H1 (cell line): ENCODE results near the gene TARS3. TPM values are rescaled to one million over a fixed set of nuclear protein-coding genes. Genes with fewer than 3 reads are reported as not detected.

ENCODE experiments used
- CTCF ChIA-PET: fragments of 300-600 bp; sonication (Branson Sonifier 250); formaldehyde crosslinking; loops from one replicate; lab custom pipeline; 2021; ENCODE audit not compliant: partially characterized antibody; lab: Charles Lee
- POLR2A ChIA-PET: fragments of 300-600 bp; sonication (Branson Sonifier 250); formaldehyde crosslinking; loops from one replicate; lab custom pipeline; 2021; ENCODE audit warnings: inconsistent platforms; ENCODE audit not compliant: partially characterized antibody; lab: Charles Lee
- DNase-seq, 2 experiments: peaks; one replicate each; pipeline versions ENCODE4 v3.0.0 to v3.0.0-alpha.2; 2010 to 2022; ENCODE audit warnings: low spot score in 2 of 2, low read depth in 1 of 2, mixed read lengths in 1 of 2
- FAIRE-seq: peaks from 2 replicates; lab custom pipeline; 2011; peaks lifted over from hg19 to GRCh38; lab: Jason Lieb, UNC
- H2AFZ ChIP-seq: 2 replicates; pipeline ENCODE4 v1.8.1; 2012; ENCODE audit warnings: low read length, inconsistent platforms
- H2AK5ac ChIP-seq: 2 replicates; pipeline ENCODE4 v1.6.1; 2013; ENCODE audit warnings: low read depth, low read length
- H2BK120ac ChIP-seq: replicated peaks from 2 replicates; pipeline ENCODE3; 2013; ENCODE audit warnings: low read depth, low read length, inconsistent platforms
- H2BK12ac ChIP-seq: 2 replicates; pipeline ENCODE4 v1.6.1; 2013; ENCODE audit warnings: low read depth, low read length
- H2BK15ac ChIP-seq: 2 replicates; pipeline ENCODE4 v1.6.1; 2013; ENCODE audit warnings: low read length
- H2BK20ac ChIP-seq: 2 replicates; pipeline ENCODE4 v1.6.1; 2013; ENCODE audit warnings: low read length
- H2BK5ac ChIP-seq: 2 replicates; pipeline ENCODE4 v1.6.1; 2013; ENCODE audit warnings: low read depth, low read length
- H3K14ac ChIP-seq: 2 replicates; pipeline ENCODE4 v1.6.1; 2013; ENCODE audit warnings: inconsistent platforms; ENCODE audit not compliant: insufficient read length
- H3K18ac ChIP-seq: 2 replicates; pipeline ENCODE4 v1.6.1; 2013; ENCODE audit warnings: low read length; ENCODE audit errors: extremely low read depth
- H3K23ac ChIP-seq: 2 replicates; pipeline ENCODE4 v1.6.1; 2013; ENCODE audit warnings: inconsistent platforms; ENCODE audit not compliant: insufficient read length
- H3K23me2 ChIP-seq: 2 replicates; pipeline ENCODE4 v1.6.1; 2013; ENCODE audit warnings: low read depth, low read length
- H3K27ac ChIP-seq: 2 replicates; pipeline ENCODE4 v1.6.1; 2011; ENCODE audit warnings: low read depth, low read length, inconsistent platforms
- H3K27me3 ChIP-seq, 4 experiments: replicated peaks in 1 of 4; 1 replicate in 1 of 4; 2 replicates in 3 of 4; pipeline versions ENCODE4 v1.6.1 to v1.8.1; 2011 to 2013; ENCODE audit warnings: low read length in 3 of 4, mild to moderate bottlenecking in 3 of 4, inconsistent platforms in 2 of 4, mixed read lengths in 2 of 4, moderate library complexity in 1 of 4; ENCODE audit not compliant: control insufficient read depth in 3 of 4, insufficient read depth in 3 of 4; ENCODE audit errors: extremely low read depth in 1 of 4
- H3K36me3 ChIP-seq, 4 experiments: 2 replicates each; pipeline versions ENCODE4 v1.6.1 to v1.8.1; 2011 to 2013; ENCODE audit warnings: mild to moderate bottlenecking in 4 of 4, low read length in 3 of 4, moderate library complexity in 2 of 4, control low read depth in 1 of 4, inconsistent platforms in 1 of 4; ENCODE audit not compliant: insufficient read depth in 4 of 4, control insufficient read depth in 2 of 4
- H3K4ac ChIP-seq: replicated peaks from 2 replicates; pipeline ENCODE3; 2013; ENCODE audit warnings: low read length, low read depth, mixed read lengths, inconsistent platforms; ENCODE audit not compliant: insufficient read length
- H3K4me1 ChIP-seq, 4 experiments: replicated peaks in 1 of 4; 1 replicate in 1 of 4; 2 replicates in 3 of 4; pipeline versions ENCODE4 v1.6.1 to v1.8.1; 2011 to 2013; ENCODE audit warnings: low read length in 3 of 4, inconsistent platforms in 2 of 4, mixed read lengths in 1 of 4; ENCODE audit not compliant: insufficient read depth in 4 of 4, control insufficient read depth in 3 of 4
- H3K4me2 ChIP-seq, 2 experiments: 2 replicates each; pipeline versions ENCODE4 v1.6.1 to v1.8.1; 2011 to 2013; ENCODE audit warnings: low read depth in 2 of 2, low read length in 2 of 2, control low read depth in 1 of 2, inconsistent platforms in 1 of 2, mild to moderate bottlenecking in 1 of 2; ENCODE audit not compliant: insufficient read depth in 1 of 2
- H3K4me3 ChIP-seq, 4 experiments: fragments of 200-600, 300-600 bp in 1 of 4; sonication (generic), shearing (Covaris generic), sonication (Bioruptor Twin) in 1 of 4; 2 replicates each; pipeline versions ENCODE4 v1.5.1 to v1.8.1; 2011 to 2016; ENCODE audit warnings: low read length in 4 of 4, low read depth in 3 of 4, control low read depth in 2 of 4, inconsistent platforms in 2 of 4, mild to moderate bottlenecking in 2 of 4, mixed read lengths in 1 of 4, moderate library complexity in 1 of 4; ENCODE audit not compliant: insufficient read depth in 2 of 4; ENCODE audit errors: extremely low read depth in 1 of 4
- H3K56ac ChIP-seq: replicated peaks from 2 replicates; pipeline ENCODE3; 2013; ENCODE audit warnings: low read depth, mild to moderate bottlenecking, mixed read lengths, low read length, inconsistent platforms; ENCODE audit not compliant: insufficient read length
- H3K79me1 ChIP-seq: 2 replicates; pipeline ENCODE4 v1.6.1; 2013; ENCODE audit warnings: low read depth, low read length, control low read depth
- H3K79me2 ChIP-seq, 2 experiments: 2 replicates each; pipeline versions ENCODE4 v1.6.1 to v1.8.1; 2012 to 2013; ENCODE audit warnings: low read length in 2 of 2, mild to moderate bottlenecking in 2 of 2, inconsistent platforms in 1 of 2; ENCODE audit not compliant: insufficient read depth in 2 of 2, control insufficient read depth in 1 of 2
- H3K9ac ChIP-seq, 4 experiments: replicated peaks in 1 of 4; 1 replicate in 1 of 4; 2 replicates in 3 of 4; pipeline versions ENCODE4 v1.6.1 to v1.8.1; 2011 to 2013; ENCODE audit warnings: low read depth in 3 of 4, low read length in 3 of 4, control low read depth in 2 of 4, mild to moderate bottlenecking in 2 of 4, moderate library complexity in 2 of 4, inconsistent platforms in 1 of 4; ENCODE audit errors: extremely low read depth in 1 of 4
- H3K9me3 ChIP-seq, 2 experiments: 2 replicates each; pipeline versions ENCODE4 v1.6.1 to v1.8.1; 2012 to 2013; ENCODE audit warnings: mild to moderate bottlenecking in 2 of 2, moderate library complexity in 2 of 2, control low read depth in 1 of 2, inconsistent platforms in 1 of 2, low read depth in 1 of 2, low read length in 1 of 2, mixed read lengths in 1 of 2; ENCODE audit not compliant: insufficient read depth in 2 of 2
- H4K20me1 ChIP-seq, 2 experiments: replicated peaks in 1 of 2; 2 replicates each; pipeline versions ENCODE3 to v1.8.1; 2011 to 2013; ENCODE audit warnings: inconsistent platforms in 2 of 2, low read length in 2 of 2, mild to moderate bottlenecking in 1 of 2; ENCODE audit not compliant: insufficient read depth in 2 of 2, control insufficient read depth in 1 of 2
- H4K5ac ChIP-seq: 2 replicates; pipeline ENCODE4 v1.6.1; 2013; ENCODE audit warnings: low read length, low read depth, mixed read lengths, inconsistent platforms; ENCODE audit not compliant: insufficient read length
- H4K8ac ChIP-seq: 2 replicates; pipeline ENCODE4 v1.8.0; 2013; ENCODE audit warnings: mild to moderate bottlenecking, moderate library complexity, low read length, inconsistent platforms; ENCODE audit not compliant: insufficient read depth; ENCODE audit errors: extremely low read depth
- H4K91ac ChIP-seq: replicated peaks from 2 replicates; pipeline ENCODE3; 2013; ENCODE audit warnings: low read length, mixed read lengths, inconsistent platforms; ENCODE audit not compliant: insufficient read length
- BCL11A ChIP-seq, 2 experiments: IDR thresholded peaks; one replicate each; pipeline ENCODE4 v1.6.1; 2011; ENCODE audit warnings: low read depth in 2 of 2, low read length in 2 of 2, mild to moderate bottlenecking in 2 of 2
- CBX5 ChIP-seq: fragments of 300-800, 300-1000 bp; sonication (generic); IDR thresholded peaks from 2 replicates; pipeline ENCODE4 v1.7.1; 2016; ENCODE audit warnings: antibody characterized with exemption, low read length, low read depth
- CBX8 ChIP-seq: fragments of 300-800, 300-1000 bp; sonication (generic); IDR thresholded peaks from 2 replicates; pipeline ENCODE4 v1.7.1; 2016; ENCODE audit warnings: low read depth, low read length, borderline replicate concordance
- CTBP2 ChIP-seq: IDR thresholded peaks from 2 replicates; pipeline ENCODE4 v1.7.0; 2011; ENCODE audit warnings: borderline replicate concordance, mild to moderate bottlenecking, moderate library complexity, mixed read lengths, low read length; ENCODE audit not compliant: insufficient read depth, insufficient read length
- HDAC6 ChIP-seq: IDR thresholded peaks from one replicate; pipeline ENCODE4 v1.7.1; 2012; ENCODE audit warnings: low read depth, mild to moderate bottlenecking, inconsistent platforms, low read length, moderate library complexity
- JUN ChIP-seq: IDR thresholded peaks from 2 replicates; pipeline ENCODE4 v1.6.1; 2011; ENCODE audit warnings: low read depth, mild to moderate bottlenecking, improper control_type of control experiment, low read length
- JUND ChIP-seq: IDR thresholded peaks from 2 replicates; pipeline ENCODE4 v1.6.1; 2011; ENCODE audit warnings: mild to moderate bottlenecking, improper control_type of control experiment, low read length
- KDM1A ChIP-seq: fragments of 200-600, 300-600 bp; sonication (generic); IDR thresholded peaks from 2 replicates; pipeline ENCODE4 v1.7.1; 2016; ENCODE audit warnings: mild to moderate bottlenecking, low read length, borderline replicate concordance
- KDM4A ChIP-seq: IDR thresholded peaks from one replicate; pipeline ENCODE4 v1.7.1; 2012; ENCODE audit warnings: low read depth, mild to moderate bottlenecking, moderate library complexity, low read length, inconsistent platforms; ENCODE audit not compliant: severe bottlenecking
- KDM5A ChIP-seq: fragments of 200-600 bp; IDR thresholded peaks from 2 replicates; pipeline ENCODE4 v1.7.1; 2012; ENCODE audit warnings: mild to moderate bottlenecking, low read length, inconsistent platforms, mixed read lengths
- NRF1 ChIP-seq: IDR thresholded peaks from 2 replicates; pipeline ENCODE4 v1.6.1; 2011; ENCODE audit warnings: mild to moderate bottlenecking, low read depth, low read length, improper control_type of control experiment
- PHF8 ChIP-seq: fragments of 200-600 bp; sonication (generic); conservative IDR thresholded peaks from 2 replicates; pipeline ENCODE4 v1.7.1; 2012; ENCODE audit warnings: low read depth, mild to moderate bottlenecking, inconsistent platforms, low read length, moderate library complexity
- RXRA ChIP-seq: IDR thresholded peaks from 2 replicates; pipeline ENCODE4 v1.6.1; 2011; ENCODE audit warnings: low read depth, mild to moderate bottlenecking, low read length, moderate library complexity; ENCODE audit not compliant: insufficient read depth
- TAF1 ChIP-seq: IDR thresholded peaks from 2 replicates; pipeline ENCODE4 v1.6.1; 2011; ENCODE audit warnings: mild to moderate bottlenecking, low read depth, low read length
- TEAD4 ChIP-seq: IDR thresholded peaks from 2 replicates; pipeline ENCODE4 v1.6.1; 2012; ENCODE audit warnings: low read depth, low read length, inconsistent platforms, mixed read lengths
- YY1 ChIP-seq: IDR thresholded peaks from 2 replicates; pipeline ENCODE4 v1.6.1; 2011; ENCODE audit warnings: low read depth, mild to moderate bottlenecking, low read length
- WGBS, 2 experiments: shearing (Covaris generic) in 1 of 2; methylation state at CpG; one replicate each; pipeline versions ENCODE4 v1.1.6 to v1.1.7; 2013 to 2015; ENCODE audit warnings: low lambda C conversion rate in 2 of 2, mixed read lengths in 2 of 2, inconsistent platforms in 1 of 2, low coverage in 1 of 2, missing lambda C conversion rate in 1 of 2; ENCODE audit not compliant: insufficient replicate concordance in 2 of 2, insufficient coverage in 1 of 2, insufficient read length in 1 of 2; ENCODE audit errors: extremely low coverage in 1 of 2, missing lambda C conversion rate in 1 of 2; 5-methylcytosine and 5-hydroxymethylcytosine counted together
- polyA plus RNA-seq, 7 experiments: library from polyadenylated mRNA; depleted of rRNA in 3 of 7; stranded (reverse) in 5 of 7; unstranded in 2 of 7; fragments of >200 nt in 5 of 7; fragments of 200-250 nt in 2 of 7; gene quantifications; 1 replicate in 5 of 7; 2 replicates in 1 of 7; 4 replicates in 1 of 7; pipeline versions ENCODE4 v1.2.1 to v1.2.3, GENCODE V29; 2011 to 2013; ENCODE audit warnings: missing spikeins in 2 of 7, mixed read lengths in 2 of 7
- total RNA-seq: library from RNA; stranded (reverse); fragmentation: NEBNext Ultra II Directional; extraction: Animal tissue kit (Norgen Biotek cat#: 25700); gene quantifications from 2 replicates; pipeline ENCODE4 v1.2.1, GENCODE V29; 2021

TARS3 gene
- total and polyA plus RNA-seq, 2 of the 8 experiments (the other 6 are each of a cell fraction or from before 2014, with no cell fraction given) = 2.1 to 13.9 TPM

DNA sequence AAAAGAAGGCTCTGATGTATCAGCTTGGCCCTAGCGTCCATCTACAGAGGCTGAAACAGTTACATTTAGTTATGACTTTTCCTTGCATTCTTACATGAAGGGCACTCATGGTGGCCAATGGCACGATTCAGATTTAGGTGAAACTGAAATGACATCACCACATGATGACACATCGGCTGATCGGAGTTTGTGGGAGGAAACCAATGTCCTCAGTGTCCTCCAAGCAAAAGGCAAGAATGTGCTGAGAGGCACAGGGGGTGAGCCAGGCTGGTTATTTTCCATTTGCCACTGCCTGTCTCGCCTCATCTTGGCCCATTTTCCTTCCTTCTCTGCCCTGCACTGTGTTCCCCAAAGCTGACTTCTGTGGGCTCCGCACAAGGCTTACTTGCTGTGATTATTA is 34.4 kb downstream of the TARS3 start:
- Histone ChIP-seq H4K91ac (no peak overlapping the region), H4K5ac (no peak overlapping the region), H3K9ac (no peak overlapping the region), H3K79me1 (no peaks in the 10 kb centered on the region), H3K36me3 (no peaks in the 10 kb centered on the region; a peak in 1 of 8 replicates), H2AK5ac (no peak overlapping the region), H3K56ac (no peak overlapping the region), H3K4ac (no peak overlapping the region), H3K23ac (no peak overlapping the region), H4K20me1 (no peaks in the 10 kb centered on the region), H3K4me2 (no peak overlapping the region), H2BK5ac (no peak overlapping the region), H3K18ac (no peak overlapping the region), H2BK12ac (no peak overlapping the region), H2BK20ac (no peak overlapping the region), H4K8ac (no peak overlapping the region), H3K79me2 (no peaks in the 10 kb centered on the region), H3K14ac (no peak overlapping the region), H3K27me3 (no peaks in the 10 kb centered on the region), H3K9me3 (no peaks in the 10 kb centered on the region), H3K4me1 (no peaks in the 10 kb centered on the region), H3K4me3 (no peak overlapping the region), H2BK15ac (no peak overlapping the region), H3K27ac (no peak overlapping the region), H2BK120ac (no peak overlapping the region), H3K23me2 (no peaks in the 10 kb centered on the region), H2AFZ (no peak overlapping the region)
- FAIRE-seq (no peak), DNase-seq (no peak)
- WGBS, 2 experiments = 86% methylated on average over 6 of the region's 6 CpGs; no CpG with 5 or more reads in 1 of the 2 experiments
- POLR2A ChIA-PET = no interaction called here
- CTCF ChIA-PET = no interaction called here
- no peak for TF ChIP-seq KDM1A
- TF ChIP-seq CBX5 = no peak
- no peak for TF ChIP-seq PHF8
- TF ChIP-seq NRF1 = no peak
- no peak for TF ChIP-seq CTBP2
- no peak for TF ChIP-seq KDM5A
- TF ChIP-seq HDAC6 = no peak
- no peak for TF ChIP-seq JUN
- no peak for TF ChIP-seq BCL11A (IDR thresholded peaks at IDR 0.05; ENCODE audit: low read depth in 2 of 2, low read length in 2 of 2)
- TF ChIP-seq CBX8 = no peak
- TF ChIP-seq YY1 = no peak
- no peak for TF ChIP-seq TEAD4
- TF ChIP-seq JUND = no peak
- TF ChIP-seq KDM4A = no peak
- TF ChIP-seq TAF1 = no peak
- no peak for TF ChIP-seq RXRA
